Panc1 (cell line): ENCODE measurements around the gene HAO1.

Experiments
- REST ChIP-seq, 2 experiments: IDR thresholded peaks; 2 replicates each; pipeline ENCODE4 v1.6.1; 2011 to 2012; ENCODE audit warnings: low read depth in 2 of 2, control low read depth in 1 of 2, low read length in 1 of 2, mild to moderate bottlenecking in 1 of 2, moderate library complexity in 1 of 2; ENCODE audit not compliant: insufficient read depth in 1 of 2
- SIN3A ChIP-seq: IDR thresholded peaks from 2 replicates; pipeline ENCODE4 v1.6.1; 2012; ENCODE audit warnings: low read depth, mild to moderate bottlenecking, low read length, moderate library complexity, borderline replicate concordance; ENCODE audit not compliant: insufficient read depth
- TF ChIP-seq, protein P1 (sequence below): fragments of 450-650 bp; IDR thresholded peaks from 2 replicates; pipeline ENCODE4 v1.5.1; 2017; ENCODE audit warnings: mild to moderate bottlenecking

- TF ChIP-seq, protein P1, sequence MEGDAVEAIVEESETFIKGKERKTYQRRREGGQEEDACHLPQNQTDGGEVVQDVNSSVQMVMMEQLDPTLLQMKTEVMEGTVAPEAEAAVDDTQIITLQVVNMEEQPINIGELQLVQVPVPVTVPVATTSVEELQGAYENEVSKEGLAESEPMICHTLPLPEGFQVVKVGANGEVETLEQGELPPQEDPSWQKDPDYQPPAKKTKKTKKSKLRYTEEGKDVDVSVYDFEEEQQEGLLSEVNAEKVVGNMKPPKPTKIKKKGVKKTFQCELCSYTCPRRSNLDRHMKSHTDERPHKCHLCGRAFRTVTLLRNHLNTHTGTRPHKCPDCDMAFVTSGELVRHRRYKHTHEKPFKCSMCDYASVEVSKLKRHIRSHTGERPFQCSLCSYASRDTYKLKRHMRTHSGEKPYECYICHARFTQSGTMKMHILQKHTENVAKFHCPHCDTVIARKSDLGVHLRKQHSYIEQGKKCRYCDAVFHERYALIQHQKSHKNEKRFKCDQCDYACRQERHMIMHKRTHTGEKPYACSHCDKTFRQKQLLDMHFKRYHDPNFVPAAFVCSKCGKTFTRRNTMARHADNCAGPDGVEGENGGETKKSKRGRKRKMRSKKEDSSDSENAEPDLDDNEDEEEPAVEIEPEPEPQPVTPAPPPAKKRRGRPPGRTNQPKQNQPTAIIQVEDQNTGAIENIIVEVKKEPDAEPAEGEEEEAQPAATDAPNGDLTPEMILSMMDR: no peak
- TF ChIP-seq REST (IDR thresholded peaks at IDR 0.05; ENCODE audit: insufficient read depth in 1 of 2, low read depth in 2 of 2, low read length in 1 of 2): no peak
- TF ChIP-seq SIN3A: no peak
These were observed 81.5 kb downstream of the HAO1 start for GRCh38 chr20:7858734-7859250.
